Activated T-cell treated with anti-CD3 and anti-CD28 coated beads, Interleukin-2, amount 50 U/mL, for 72 hours (primary cell): ENCODE measurements around the gene ZFPM1. TPM values are rescaled to one million over a fixed set of nuclear protein-coding genes. Genes with fewer than 3 reads are reported as not detected.
A peak's percentile ranks its signal among the peaks of the same experiment; 100 is the strongest.

Experiments used
- ATAC-seq, 2 donors: fragments of 150-1000 bp; cut with Tn5 transposase; replicated peaks in 1 of 2; 2 replicates each; pipeline ENCODE4 v1.10.0; 2021; ENCODE audit warnings: moderate library complexity in 2 of 2, mild to moderate bottlenecking in 1 of 2
- DNase-seq, 2 donors: peaks; one replicate each; pipeline ENCODE4 v3.0.0; 2021 to 2022; ENCODE audit warnings: mixed read lengths in 1 of 2
- H3K27ac Mint-ChIP-seq: one replicate; pipeline ENCODE4 v1.8.0; 2022; ENCODE audit warnings: mild to moderate bottlenecking, moderate library complexity, mixed read lengths
- H3K27me3 Mint-ChIP-seq: one replicate; pipeline ENCODE4 v1.8.0; 2022; ENCODE audit warnings: low read depth, mixed read lengths
- H3K36me3 Mint-ChIP-seq, 2 donors: one replicate each; pipeline ENCODE4 v1.8.0; 2022; ENCODE audit warnings: mixed read lengths in 2 of 2, mild to moderate bottlenecking in 1 of 2; ENCODE audit not compliant: insufficient read depth in 2 of 2
- H3K4me1 Mint-ChIP-seq: one replicate; pipeline ENCODE4 v1.8.0; 2022; ENCODE audit warnings: low read depth, mixed read lengths
- H3K4me3 Mint-ChIP-seq, 2 donors: one replicate each; pipeline ENCODE4 v1.8.0; 2022; ENCODE audit warnings: mild to moderate bottlenecking in 2 of 2, mixed read lengths in 2 of 2, moderate library complexity in 2 of 2
- H3K9me3 Mint-ChIP-seq, 2 donors: one replicate each; pipeline ENCODE4 v1.8.0; 2022; ENCODE audit warnings: mixed read lengths in 2 of 2
- total RNA-seq, 2 donors: library from RNA; stranded (reverse); gene quantifications; one replicate each; pipeline ENCODE4 v1.2.3, GENCODE V29; 2022

ZFPM1 gene
- total RNA-seq, 2 donors from 2014 or later: 12.2 to 13.8 TPM

- H3K4me3 Mint-ChIP-seq: no peak overlapping the region
- DNase-seq: no peak
- no peaks in the 10 kb centered on the region for H3K4me1 Mint-ChIP-seq
- H3K36me3 Mint-ChIP-seq: peaks cover 2 to 3% of the 10 kb centered on the region in 2 donors
- ATAC-seq: no peak
- H3K27ac Mint-ChIP-seq: no peak overlapping the region
- H3K9me3 Mint-ChIP-seq: peaks cover 9 to 11% of the 10 kb centered on the region in 2 donors
- H3K27me3 Mint-ChIP-seq: no peaks in the 10 kb centered on the region
Measured at GRCh38 chr16:88523309-88524161, 70.5 kb downstream of the ZFPM1 start.

GRCh38 chr16:88524274-88524972 lies 71.3 kb downstream of the ZFPM1 start:
- no peak for DNase-seq
- H3K27me3 Mint-ChIP-seq: no peaks in the 10 kb centered on the region
- no peaks in the 10 kb centered on the region for H3K4me1 Mint-ChIP-seq
- ATAC-seq: no peak
- H3K4me3 Mint-ChIP-seq: no peak overlapping the region
- H3K9me3 Mint-ChIP-seq: peaks cover 4 to 6% of the 10 kb centered on the region in 2 donors
- no peaks in the 10 kb centered on the region for H3K36me3 Mint-ChIP-seq
- H3K27ac Mint-ChIP-seq: no peak overlapping the region

GRCh38 chr16:88524973-88525662 lies 72.0 kb downstream of the ZFPM1 start:
- no peaks in the 10 kb centered on the region for H3K36me3 Mint-ChIP-seq
- no peak overlapping the region for H3K4me3 Mint-ChIP-seq
- ATAC-seq (no peak), DNase-seq (no peak)
- no peak overlapping the region for H3K27ac Mint-ChIP-seq
- H3K27me3 Mint-ChIP-seq: no peaks in the 10 kb centered on the region
- H3K9me3 Mint-ChIP-seq: peaks cover under 1 to 2% of the 10 kb centered on the region in 2 donors
- no peaks in the 10 kb centered on the region for H3K4me1 Mint-ChIP-seq

GRCh38 chr16:88525663-88525990 lies 72.5 kb downstream of the ZFPM1 start:
- Mint-ChIP-seq H3K27ac (no peak overlapping the region), H3K27me3 (no peaks in the 10 kb centered on the region), H3K9me3 (no peaks in the 10 kb centered on the region), H3K4me3 (no peak overlapping the region), H3K4me1 (no peaks in the 10 kb centered on the region), H3K36me3 (no peaks in the 10 kb centered on the region)
- ATAC-seq: no peak
- DNase-seq: no peak

- H3K36me3 Mint-ChIP-seq: no peaks in the 10 kb centered on the region
- ATAC-seq: no peak
- H3K4me1 Mint-ChIP-seq: no peaks in the 10 kb centered on the region
- H3K27me3 Mint-ChIP-seq: no peaks in the 10 kb centered on the region
- DNase-seq: no peak
- H3K4me3 Mint-ChIP-seq: no peak overlapping the region
- no peaks in the 10 kb centered on the region for H3K9me3 Mint-ChIP-seq
- no peak overlapping the region for H3K27ac Mint-ChIP-seq
Measured at GRCh38 chr16:88526008-88526905, 73.2 kb downstream of the ZFPM1 start.

GRCh38 chr16:88526906-88527185 lies 73.8 kb downstream of the ZFPM1 start:
- no peak for ATAC-seq
- no peaks in the 10 kb centered on the region for H3K36me3 Mint-ChIP-seq
- H3K4me1 Mint-ChIP-seq: no peaks in the 10 kb centered on the region
- H3K9me3 Mint-ChIP-seq: no peaks in the 10 kb centered on the region
- no peak for DNase-seq
- H3K27me3 Mint-ChIP-seq: no peaks in the 10 kb centered on the region
- H3K4me3 Mint-ChIP-seq: no peak overlapping the region
- H3K27ac Mint-ChIP-seq: no peak overlapping the region

DNA sequence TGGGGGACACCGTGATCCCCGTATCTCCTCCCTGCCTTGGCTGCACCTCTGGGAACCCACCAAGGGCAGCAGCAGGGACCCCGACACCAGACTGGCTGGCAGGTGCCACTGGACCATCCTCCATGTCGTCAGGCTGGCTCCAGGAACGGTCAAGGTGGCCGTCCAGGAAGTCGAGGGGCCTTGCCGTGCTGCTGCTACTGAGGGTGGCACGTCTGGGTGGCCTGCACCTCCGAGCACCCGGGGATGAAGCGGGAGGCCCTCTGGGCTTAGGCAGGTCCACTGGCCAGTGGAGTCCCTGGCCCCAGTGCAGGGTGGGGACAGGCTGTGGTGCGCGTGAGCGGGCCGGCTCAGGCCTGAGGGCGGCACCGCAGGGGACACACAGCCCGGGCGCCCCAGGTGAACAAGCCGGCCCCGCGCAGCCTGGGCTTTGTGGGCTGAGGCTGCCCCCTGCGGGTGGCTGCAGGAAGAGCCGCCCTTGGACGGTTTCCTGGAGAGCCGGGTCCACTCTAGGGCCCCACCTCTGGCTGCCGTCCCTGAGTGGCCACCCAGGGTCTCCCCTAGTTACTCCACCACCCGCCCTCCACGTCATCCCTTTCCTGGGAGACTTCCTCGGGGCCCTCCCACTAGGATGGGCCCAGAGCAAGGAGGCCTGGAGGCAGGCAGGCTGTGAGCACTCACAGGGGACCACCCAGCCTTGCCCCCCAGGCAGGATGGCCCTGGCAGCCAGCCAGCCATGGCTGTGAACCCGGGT lies 74.3 kb downstream of the ZFPM1 start:
- no peaks in the 10 kb centered on the region for H3K9me3 Mint-ChIP-seq
- H3K4me3 Mint-ChIP-seq: no peak overlapping the region
- no peaks in the 10 kb centered on the region for H3K27me3 Mint-ChIP-seq
- H3K27ac Mint-ChIP-seq: no peak overlapping the region
- no peaks in the 10 kb centered on the region for H3K4me1 Mint-ChIP-seq
- H3K36me3 Mint-ChIP-seq: no peaks in the 10 kb centered on the region
- ATAC-seq (peak; percentile 71 to 80), DNase-seq (peak; percentile 63 to 74)

- Mint-ChIP-seq H3K27ac (no peak overlapping the region), H3K4me3 (no peak overlapping the region), H3K4me1 (no peaks in the 10 kb centered on the region), H3K9me3 (no peaks in the 10 kb centered on the region), H3K27me3 (no peaks in the 10 kb centered on the region), H3K36me3 (no peaks in the 10 kb centered on the region)
- ATAC-seq (no peak), DNase-seq (no peak)
Measured at GRCh38 chr16:88527937-88528743, 75.1 kb downstream of the ZFPM1 start.

GRCh38 chr16:88528902-88529318 lies 75.8 kb downstream of the ZFPM1 start:
- Mint-ChIP-seq H3K4me3 (no peak overlapping the region), H3K9me3 (no peaks in the 10 kb centered on the region), H3K4me1 (no peaks in the 10 kb centered on the region), H3K27ac (no peak overlapping the region), H3K36me3 (no peaks in the 10 kb centered on the region), H3K27me3 (no peaks in the 10 kb centered on the region)
- DNase-seq (no peak), ATAC-seq (no peak)

GRCh38 chr16:88529596-88529995 lies 76.5 kb downstream of the ZFPM1 start:
- Mint-ChIP-seq H3K4me1 (no peaks in the 10 kb centered on the region), H3K27me3 (no peaks in the 10 kb centered on the region), H3K27ac (no peak overlapping the region), H3K36me3 (no peaks in the 10 kb centered on the region), H3K4me3 (no peak overlapping the region), H3K9me3 (no peaks in the 10 kb centered on the region)
- ATAC-seq (no peak), DNase-seq (no peak)

- DNase-seq (no peak), ATAC-seq (no peak)
- no peak overlapping the region for H3K4me3 Mint-ChIP-seq
- no peaks in the 10 kb centered on the region for H3K27me3 Mint-ChIP-seq
- no peaks in the 10 kb centered on the region for H3K36me3 Mint-ChIP-seq
- no peak overlapping the region for H3K27ac Mint-ChIP-seq
- H3K4me1 Mint-ChIP-seq: peaks cover 4% of the 10 kb centered on the region
- no peaks in the 10 kb centered on the region for H3K9me3 Mint-ChIP-seq
Measured at GRCh38 chr16:88530051-88530857, 77.2 kb downstream of the ZFPM1 start.
